Bronchial epithelial cell (primary cell): ENCODE data around the gene FBXO31. TPM values are rescaled to one million over a fixed set of nuclear protein-coding genes. Genes with fewer than 3 reads are reported as not detected.
"Not testable (repeated sequence)": the region's sequence is repeated elsewhere in the genome, so short reads cannot be mapped to it uniquely, and the experiment has no call there.

Experiments used
- DNase-seq: peaks from one replicate; pipeline ENCODE4 v3.0.0-alpha.2; 2010; ENCODE audit warnings: low read depth
- FAIRE-seq: peaks from 2 replicates; lab custom pipeline; 2011; peaks lifted over from hg19 to GRCh38; lab: Jason Lieb, UNC
- H3K27me3 ChIP-seq: 2 replicates; pipeline ENCODE4 v1.5.1; 2011; ENCODE audit warnings: low read length; ENCODE audit not compliant: control insufficient read depth, insufficient read depth
- H3K36me3 ChIP-seq: 2 replicates; pipeline ENCODE4 v1.5.1; 2011; ENCODE audit warnings: low read length; ENCODE audit not compliant: control insufficient read depth, insufficient read depth
- H3K4me3 ChIP-seq: 2 replicates; pipeline ENCODE4 v1.5.1; 2011; ENCODE audit warnings: mild to moderate bottlenecking, low read depth, low read length, control low read depth
- CTCF ChIP-seq: IDR thresholded peaks from 2 replicates; pipeline ENCODE4 v1.5.1; 2011; ENCODE audit warnings: mild to moderate bottlenecking, moderate library complexity, low read length, control low read depth, inconsistent platforms; ENCODE audit not compliant: insufficient read depth, severe bottlenecking
- total RNA-seq: library from RNA; depleted of rRNA; stranded (reverse); fragments of >200 nt; gene quantifications from 2 replicates; pipeline ENCODE4 v1.2.1, GENCODE V29; 2014

FBXO31 gene
- total RNA-seq, 1 donor from 2014 or later: 24.7 TPM

DNA sequence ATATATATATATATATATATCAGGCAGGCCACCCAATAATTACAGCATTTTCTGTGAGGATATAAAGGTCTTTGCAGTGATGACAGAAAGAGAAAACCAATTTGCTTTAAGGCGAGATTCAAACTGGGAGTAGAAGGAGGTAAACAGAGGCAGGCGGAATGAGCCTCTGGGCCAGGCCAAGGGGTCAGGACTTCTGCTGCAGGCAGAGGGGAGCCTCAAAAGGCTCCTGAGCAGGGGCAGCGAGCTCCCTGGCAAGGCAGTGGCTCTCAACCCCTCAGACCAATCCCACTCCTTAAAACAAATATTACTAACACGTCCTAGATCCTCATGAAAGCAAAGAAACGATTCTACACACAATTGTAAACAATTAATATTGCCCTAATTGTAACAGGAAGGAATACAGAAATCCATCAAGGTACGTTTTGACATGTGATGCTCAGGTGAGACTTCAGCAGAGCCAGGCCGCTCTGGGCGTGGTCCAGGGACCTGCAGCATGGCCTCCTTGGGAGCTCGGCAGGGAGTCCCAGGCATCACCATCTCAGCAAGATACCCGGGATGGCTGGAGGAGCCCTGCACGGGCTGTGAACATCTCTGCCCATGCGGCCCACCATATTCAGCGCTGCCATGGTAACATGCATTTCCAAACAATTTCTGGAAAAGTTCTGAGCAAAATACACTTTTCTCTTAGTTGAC is 18.4 kb downstream of the FBXO31 start:
- Histone ChIP-seq H3K4me3 (no peak overlapping the region), H3K36me3 (peaks cover 19% of the 10 kb centered on the region), H3K27me3 (no peaks in the 10 kb centered on the region)
- no peak for FAIRE-seq
- TF ChIP-seq CTCF: no peak
- DNase-seq: no peak

DNA sequence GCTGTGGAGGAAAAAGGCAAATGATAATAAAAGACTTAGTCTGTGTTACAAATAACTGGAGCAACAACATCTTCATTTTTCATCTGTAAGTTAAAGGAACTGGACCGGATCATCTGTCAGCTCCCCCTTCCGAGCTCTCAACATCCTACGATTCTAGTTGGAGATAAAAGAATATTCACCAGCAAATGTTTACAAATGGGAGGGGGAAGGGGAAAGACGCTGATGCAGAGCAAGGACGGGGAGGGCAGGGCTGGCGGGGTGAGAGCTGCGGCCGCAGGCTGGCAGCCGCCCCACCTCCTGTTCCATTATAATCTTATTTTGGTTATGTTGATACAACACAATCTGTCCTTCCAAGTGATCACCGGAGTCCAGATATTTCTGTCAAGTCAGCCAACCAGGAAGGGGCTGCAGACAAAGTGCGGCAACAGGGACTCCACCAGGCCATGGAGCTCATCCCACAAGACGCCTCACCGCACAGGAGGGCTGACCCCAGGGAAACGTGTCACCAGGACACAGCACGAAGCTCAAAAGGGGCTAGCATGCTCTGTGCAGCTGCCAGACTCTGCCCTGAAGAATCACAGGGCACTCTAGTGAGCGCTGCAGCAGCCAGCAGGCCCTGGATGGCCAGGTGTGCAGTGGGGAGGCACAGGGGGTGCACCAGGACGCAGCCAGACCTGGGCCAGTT is 19.7 kb downstream of the FBXO31 start:
- H3K4me3 ChIP-seq: no peak overlapping the region
- H3K36me3 ChIP-seq: peaks cover 27% of the 10 kb centered on the region
- no peak for TF ChIP-seq CTCF
- DNase-seq (no peak), FAIRE-seq (no peak)
- H3K27me3 ChIP-seq: no peaks in the 10 kb centered on the region

DNA sequence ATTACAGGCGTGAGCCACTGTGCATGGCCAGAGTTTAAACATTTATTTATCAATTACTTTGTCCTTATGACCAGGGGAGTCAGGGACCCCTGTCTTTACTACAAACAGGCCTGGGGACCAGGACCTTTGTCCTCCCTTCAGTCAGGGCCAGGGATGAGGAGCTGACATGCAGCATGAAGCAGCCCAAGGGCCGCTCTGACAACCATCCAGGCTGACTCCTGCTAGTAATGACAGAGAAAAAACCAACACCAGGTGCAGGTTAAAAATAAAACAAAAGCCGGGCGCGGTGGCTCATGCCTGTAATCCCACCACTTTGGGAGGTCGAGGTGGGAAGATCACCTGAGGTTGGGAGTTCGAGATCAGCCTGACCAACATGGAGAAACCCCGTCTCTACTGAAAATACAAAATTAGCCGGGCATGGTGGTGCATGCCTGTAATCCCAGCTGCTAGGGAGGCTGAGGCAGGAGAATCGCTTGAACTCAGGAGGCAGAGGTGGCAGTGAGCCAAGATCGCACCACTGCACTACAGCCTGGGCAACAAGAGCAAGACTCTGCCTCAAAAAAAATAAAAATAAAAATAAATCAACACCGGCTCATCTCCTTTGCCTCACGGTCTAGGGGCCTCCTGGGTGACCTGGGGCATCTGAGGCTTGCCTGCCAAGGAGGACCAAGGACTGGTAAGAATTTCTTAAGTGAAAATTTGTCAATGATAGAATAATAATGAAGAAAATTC is 20.6 kb downstream of the FBXO31 start:
- DNase-seq, H3K4me3 ChIP-seq, H3K27me3 ChIP-seq, FAIRE-seq: not testable (repeated sequence)
- H3K36me3 ChIP-seq: peaks cover 32% of the 10 kb centered on the region

GRCh38 chr16:87361916-87362619 is 21.5 kb downstream of the FBXO31 start:
- H3K4me3 ChIP-seq: no peak overlapping the region
- TF ChIP-seq CTCF: no peak
- FAIRE-seq (no peak), DNase-seq (no peak)
- H3K36me3 ChIP-seq: peaks cover 36% of the 10 kb centered on the region
- no peaks in the 10 kb centered on the region for H3K27me3 ChIP-seq

GRCh38 chr16:87360862-87361610 is 22.5 kb downstream of the FBXO31 start:
- Histone ChIP-seq H3K4me3 (no peak overlapping the region), H3K36me3 (peaks cover 32% of the 10 kb centered on the region), H3K27me3 (no peaks in the 10 kb centered on the region)
- no peak for TF ChIP-seq CTCF
- FAIRE-seq: no peak
- no peak for DNase-seq
